Measurements from ENCODE around the gene STAT2.
"Not testable (repeated sequence)": the region's sequence is repeated elsewhere in the genome, so short reads cannot be mapped to it uniquely, and the experiment has no call there.

The STAT2 gene

DNA sequence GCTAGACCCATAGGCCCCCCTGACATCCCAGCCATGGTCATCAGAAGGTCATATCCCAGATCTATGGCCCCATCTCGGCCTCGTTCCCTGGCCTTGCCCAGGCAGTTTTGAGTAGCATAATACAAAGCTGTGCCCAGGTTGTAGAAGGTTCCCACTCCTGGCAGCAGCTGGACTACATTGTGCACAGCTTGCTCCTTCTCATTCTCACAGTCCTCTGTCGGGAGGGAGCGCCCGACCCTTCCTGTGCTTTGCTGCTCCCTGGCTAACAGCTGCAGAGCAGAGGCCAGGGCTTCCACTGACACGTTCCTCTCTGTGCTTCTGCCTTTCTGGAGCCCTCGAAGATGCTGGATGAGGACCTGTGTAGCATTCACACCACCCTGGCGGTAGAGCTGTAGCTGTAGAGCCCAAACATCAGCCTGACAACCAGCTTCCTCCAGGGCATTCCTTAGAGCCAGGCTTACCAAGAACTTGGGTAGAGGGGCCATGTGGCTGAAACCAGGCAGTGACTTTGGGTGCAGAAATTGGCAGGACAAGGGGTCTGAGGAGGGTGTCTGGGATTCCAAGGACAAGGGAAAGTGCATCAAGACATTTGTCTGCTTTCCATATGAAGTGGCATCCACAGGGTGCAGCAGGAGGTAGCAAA, 1.7 kb upstream of the STAT2 start:
- no peak for DNase-seq (ENCODE audit: low spot score)

DNA sequence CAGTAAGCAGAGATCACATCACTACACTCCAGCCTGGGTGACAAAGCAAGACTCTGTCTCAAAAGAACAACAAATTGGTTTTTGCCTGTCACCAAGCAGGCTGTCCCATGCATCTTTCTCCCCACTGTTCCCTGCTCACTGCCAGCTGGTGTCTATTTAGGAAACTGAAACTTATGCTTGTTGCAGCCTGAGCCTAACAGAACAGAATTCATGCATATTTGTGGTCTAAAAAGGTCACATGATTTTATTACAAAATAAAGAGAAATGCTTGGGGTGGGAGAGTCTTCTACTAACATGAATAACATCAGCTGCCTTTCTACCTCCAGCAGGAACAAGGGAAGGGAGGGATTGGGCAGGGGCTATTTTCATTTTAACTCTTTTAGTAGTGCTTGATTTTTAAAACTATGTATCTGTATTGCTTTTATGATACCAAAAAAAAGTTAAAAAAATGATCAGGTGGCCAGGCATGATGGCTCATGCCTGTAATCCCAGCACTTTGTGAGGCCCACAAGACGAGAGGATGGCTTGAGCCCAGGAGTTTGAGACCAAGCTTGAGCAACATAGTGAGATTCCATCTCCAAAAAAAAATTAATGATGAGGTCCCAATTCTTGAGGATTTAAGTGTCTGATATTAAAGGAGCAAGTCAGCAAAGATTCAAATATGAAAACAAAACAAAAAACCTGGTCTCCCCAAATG, 923 bp downstream of the STAT2 start:
- DNase-seq (ENCODE audit: low spot score) = no peak

- no peak for DNase-seq (ENCODE audit: low spot score)
Observed at GRCh38 chr12:56351325-56351724, 8.6 kb downstream of the STAT2 start.

- no peak for DNase-seq (ENCODE audit: low spot score)
Observed at GRCh38 chr12:56350662-56351061, 9.2 kb downstream of the STAT2 start.

- no peak for DNase-seq (ENCODE audit: low spot score)
Observed at GRCh38 chr12:56348776-56349175, 11.1 kb downstream of the STAT2 start.

DNA sequence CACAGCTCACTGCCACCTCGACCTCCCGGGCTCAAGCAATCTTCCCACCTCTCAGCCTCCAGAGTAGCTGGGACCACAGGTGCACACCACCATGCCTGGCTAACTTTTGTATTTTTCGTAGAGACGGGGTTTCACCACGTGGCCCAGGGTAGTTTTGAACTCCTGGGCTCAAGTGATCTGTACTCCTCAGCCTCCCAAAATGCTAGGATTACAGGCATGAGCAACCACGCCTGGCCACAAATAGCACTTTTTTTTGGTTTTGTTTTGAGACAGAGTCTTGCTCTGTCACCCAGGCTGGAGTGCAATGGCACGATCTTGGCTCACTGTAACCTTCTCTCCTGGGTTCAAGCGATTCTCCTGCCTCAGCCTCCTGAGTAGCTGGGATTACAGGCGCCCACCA, 12.7 kb downstream of the STAT2 start:
- not testable (repeated sequence) for DNase-seq (ENCODE audit: low spot score)

DNA sequence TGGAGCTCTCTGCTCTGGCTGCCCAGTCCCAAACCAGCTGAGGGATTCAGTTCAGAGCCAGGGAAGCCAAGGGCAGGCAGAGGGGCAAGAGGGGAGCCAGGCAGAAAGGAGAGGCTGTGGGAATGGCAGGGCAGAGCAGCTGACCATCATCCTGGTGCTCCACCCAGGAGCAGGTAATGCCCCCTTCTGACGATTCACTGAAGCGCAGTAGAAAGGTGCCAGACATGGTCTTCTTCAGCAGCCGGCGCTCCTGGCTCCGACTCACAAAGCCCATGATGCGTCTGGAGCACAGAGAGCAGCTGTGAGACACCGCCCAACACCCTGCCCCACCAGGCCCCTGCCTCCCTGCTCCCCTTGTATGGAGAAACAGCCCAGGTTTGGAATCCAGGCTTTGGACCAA, 13.2 kb downstream of the STAT2 start:
- no peak for DNase-seq (ENCODE audit: low spot score)

DNA sequence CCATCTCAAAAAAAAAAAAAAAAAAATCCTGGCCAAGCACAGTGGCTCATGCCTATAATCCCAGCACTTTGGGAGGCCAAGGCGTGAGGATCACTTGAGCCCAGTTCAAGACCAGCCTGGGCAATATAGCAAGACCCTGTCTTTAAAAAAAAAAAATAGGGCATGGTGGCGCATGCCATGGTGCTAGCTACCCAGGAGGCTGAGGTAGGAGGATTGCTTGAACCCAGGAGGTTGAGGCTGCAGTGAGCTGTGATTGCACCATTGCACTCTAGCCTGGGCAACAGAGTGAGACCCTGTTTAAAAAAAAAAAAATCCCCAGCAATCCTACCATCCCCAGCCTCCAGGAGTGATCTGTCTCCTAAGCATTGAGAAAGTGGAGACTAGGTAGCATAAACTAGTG, 17.6 kb downstream of the STAT2 start:
- DNase-seq (ENCODE audit: low spot score) = not testable (repeated sequence)

DNA sequence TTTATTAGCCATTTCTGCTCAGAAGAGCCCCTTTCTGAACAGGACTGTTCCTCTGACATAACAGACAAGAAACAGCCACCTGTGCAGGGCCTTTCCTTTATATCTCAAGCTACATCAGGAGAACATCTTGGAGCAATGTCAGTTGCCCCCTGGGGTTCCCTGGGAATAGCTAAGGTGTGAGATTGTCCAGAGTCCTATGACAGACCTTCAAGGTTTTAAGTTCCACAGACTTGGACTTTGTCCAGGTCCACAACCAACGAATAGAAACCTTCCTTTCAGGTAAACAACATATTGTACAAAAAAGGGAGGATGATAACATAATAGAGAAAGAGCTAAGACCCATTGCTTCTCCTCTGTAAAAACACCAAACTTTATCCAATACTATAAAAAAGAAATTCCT, 18.3 kb downstream of the STAT2 start:
- DNase-seq (ENCODE audit: low spot score) = no peak

DNA sequence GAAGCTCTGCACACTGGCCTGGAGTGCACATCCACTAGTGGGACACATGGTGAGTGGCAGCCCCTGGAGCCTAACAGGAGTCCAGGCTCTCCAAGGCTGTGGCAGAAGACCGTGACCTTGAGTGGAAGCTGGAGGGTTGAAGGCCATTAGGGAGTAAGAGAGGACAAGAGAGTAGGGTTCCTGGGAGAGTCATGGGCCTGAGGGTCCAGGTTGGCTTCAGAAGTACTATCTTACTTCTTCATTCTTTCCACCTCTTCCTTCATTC, 20.8 kb downstream of the STAT2 start:
- DNase-seq (ENCODE audit: low spot score) = no peak

DNA sequence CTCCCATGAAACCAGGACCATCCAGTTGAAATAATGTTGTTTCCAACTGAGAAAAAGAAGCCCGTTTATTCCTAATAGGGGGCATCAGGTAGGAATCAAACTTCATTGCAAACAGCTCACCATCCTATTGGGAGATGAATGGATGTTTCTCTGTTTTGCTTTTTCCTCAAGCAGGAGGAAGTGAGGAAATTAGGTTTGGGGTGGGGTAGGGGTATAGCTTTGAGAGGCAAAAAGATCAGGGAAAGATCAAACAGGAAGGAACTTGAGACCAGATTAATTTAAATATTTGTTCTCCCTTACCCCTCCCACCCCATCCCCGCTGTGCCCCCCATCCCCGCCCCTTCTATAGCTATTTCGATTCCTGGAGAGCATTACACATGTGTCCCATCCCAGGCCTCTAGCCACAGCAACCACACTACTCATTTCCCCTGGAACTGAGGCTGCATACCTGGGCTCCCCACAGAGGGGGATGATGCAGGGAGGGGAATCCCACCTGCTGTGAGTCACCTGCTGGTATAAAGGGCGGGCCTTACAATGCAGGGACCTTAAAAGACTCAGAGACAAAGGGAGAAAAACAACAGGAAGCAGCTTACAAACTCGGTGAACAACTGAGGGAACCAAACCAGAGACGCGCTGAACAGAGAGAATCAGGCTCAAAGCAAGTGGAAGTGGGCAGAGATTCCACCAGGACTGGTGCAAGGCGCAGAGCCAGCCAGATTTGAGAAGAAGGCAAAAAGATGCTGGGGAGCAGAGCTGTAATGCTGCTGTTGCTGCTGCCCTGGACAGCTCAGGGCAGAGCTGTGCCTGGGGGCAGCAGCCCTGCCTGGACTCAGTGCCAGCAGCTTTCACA, 21.4 kb downstream of the STAT2 start, which contains the start of gene IL23A:
TSS of gene IL23A (plus strand) at position 577 of the 850 bp plus-strand sequence. CDS start at position 738, 161 bp downstream.
- no peak for DNase-seq (ENCODE audit: low spot score)

- no peak for DNase-seq (ENCODE audit: low spot score)
Observed at GRCh38 chr12:56337753-56338251, 22.1 kb downstream of the STAT2 start.

DNA sequence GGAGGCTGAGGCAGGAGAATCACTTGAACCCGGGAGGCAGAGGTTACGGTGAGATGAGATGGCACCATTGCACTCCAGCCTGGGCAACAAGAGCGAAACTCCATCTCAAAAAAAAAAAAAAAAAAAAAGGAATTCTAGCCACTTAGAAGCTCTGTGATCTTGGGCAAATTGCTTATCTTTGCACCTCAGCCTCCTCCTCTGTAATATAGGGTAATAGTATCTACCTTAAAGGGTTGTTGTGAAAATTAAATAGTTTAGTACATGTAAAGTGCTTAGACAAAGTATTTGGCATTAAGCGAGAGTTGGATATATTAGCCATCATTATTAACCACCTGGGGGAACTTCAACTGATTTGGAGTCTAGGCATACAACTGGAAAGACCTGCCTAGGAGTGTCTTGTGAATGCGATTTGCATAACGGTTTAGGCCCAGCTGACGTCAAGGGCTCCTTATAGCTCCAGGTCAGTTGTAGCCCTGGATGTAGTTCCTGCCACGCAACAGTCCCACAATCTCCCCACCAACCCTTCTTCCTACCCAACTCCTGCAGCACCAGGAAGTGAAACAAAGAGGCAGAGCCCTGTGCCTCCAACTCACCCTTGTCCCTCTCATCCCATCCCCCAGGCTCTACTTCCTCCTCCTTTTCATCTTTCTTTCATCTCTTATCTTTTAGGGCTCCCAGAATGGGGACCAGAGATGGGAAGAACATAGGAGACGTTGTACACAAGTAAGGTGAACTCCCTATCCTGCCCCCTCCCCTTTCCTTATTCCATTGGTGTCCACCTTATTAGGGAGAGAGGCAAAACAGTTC, 23.3 kb downstream of the STAT2 start:
- no peak for DNase-seq (ENCODE audit: low spot score)

- DNase-seq (ENCODE audit: low spot score) = not testable (repeated sequence)
Observed at GRCh38 chr12:56335527-56335926, 24.4 kb downstream of the STAT2 start.

DNA sequence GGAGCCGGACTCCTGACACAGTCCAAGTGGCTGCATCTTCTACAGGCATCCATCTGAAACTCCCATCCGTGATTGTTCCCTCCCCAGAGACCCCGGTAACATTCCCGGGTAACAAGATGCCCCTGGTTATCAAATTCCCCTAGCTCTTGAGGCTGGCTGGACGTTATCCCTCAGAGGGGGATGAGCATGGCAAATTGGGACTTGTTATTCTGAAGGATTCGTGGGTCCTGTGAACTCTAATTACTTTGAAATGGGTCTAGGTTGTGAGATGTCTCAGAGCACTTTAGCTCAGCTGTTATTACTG, 25.5 kb downstream of the STAT2 start:
- no peak for DNase-seq (ENCODE audit: low spot score)

DNA sequence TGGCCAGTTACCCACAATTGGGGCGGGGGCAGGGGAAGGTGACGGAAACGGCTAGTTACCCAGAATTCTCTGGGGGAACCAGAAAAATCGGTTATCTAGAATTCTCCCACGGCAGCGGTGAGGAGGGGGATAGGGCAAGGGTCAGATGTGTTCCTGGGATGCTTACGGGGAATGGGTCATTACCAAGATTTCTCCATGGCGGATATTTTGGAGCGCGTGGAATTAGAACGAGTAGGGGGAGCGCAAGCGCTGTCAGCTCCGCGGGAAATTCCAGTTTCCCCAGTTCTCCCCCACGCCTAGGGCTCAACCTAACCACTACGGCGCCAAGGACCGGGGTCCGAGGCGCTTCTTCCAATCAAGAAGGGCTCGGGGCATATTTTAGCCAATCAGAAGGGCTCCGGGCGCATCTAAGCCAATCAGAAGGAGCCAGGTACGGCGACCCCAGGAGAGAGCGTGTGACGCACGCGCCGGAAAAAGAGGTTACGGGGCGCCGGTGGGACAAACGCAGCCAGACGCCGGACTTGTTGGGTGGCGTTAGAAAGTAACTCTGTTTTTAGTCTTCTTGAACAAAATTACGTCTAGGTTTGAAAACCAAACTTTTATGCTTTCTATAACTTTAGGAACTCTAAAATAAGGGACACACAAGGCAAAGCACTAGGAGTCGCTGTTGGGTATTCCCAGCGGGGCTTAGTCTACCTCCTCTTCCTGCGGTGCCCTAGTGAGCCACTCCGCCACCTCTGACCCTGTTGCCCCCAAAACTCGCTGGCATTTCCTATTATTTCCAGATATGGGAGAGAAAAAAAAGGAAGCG, 26.0 kb downstream of the STAT2 start, which contains the start of gene PAN2:
TSS of gene PAN2 (minus strand) at position 322 of the 811 bp plus-strand sequence. CDS start 906 bp downstream, outside the sequence.
- peak; percentile 93 for DNase-seq (ENCODE audit: low spot score)

GRCh38 chr12:56333197-56333678, 26.7 kb downstream of the STAT2 start:
- DNase-seq (ENCODE audit: low spot score) = no peak

DNA sequence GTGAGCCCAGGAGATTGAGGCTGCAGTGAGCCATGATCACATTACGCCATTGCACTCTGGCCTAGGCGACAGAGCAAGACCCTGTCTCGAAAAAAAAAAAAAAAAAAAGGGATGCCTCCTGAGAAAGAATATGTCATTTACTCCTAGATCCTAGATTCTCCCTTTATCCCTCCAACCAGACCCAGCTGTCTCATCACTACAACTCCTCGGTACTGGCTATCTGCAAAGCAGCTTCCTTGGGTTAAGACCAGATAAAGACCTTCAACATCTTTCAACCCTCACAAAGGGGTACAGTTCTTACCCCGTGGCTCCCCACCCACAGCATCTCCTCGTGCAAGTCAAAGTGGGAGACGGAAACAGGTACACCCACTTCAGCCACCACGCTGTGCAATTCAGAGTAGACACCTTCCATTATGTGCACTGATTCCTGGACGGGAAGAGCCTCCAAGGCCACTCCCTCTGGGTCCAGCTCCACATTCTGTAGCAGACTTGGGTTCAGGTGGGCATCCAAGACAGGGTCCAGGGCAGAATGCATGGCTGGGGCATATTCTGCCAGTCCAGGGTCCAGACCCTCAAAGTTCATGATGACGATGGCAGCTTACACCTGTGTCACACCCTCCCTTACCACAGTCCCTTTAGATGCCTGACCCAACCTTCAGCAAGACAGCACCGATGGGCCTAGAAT, 27.3 kb downstream of the STAT2 start:
- no peak for DNase-seq (ENCODE audit: low spot score)

- no peak for DNase-seq (ENCODE audit: low spot score)
Observed at GRCh38 chr12:56330936-56331490, 28.9 kb downstream of the STAT2 start.

DNA sequence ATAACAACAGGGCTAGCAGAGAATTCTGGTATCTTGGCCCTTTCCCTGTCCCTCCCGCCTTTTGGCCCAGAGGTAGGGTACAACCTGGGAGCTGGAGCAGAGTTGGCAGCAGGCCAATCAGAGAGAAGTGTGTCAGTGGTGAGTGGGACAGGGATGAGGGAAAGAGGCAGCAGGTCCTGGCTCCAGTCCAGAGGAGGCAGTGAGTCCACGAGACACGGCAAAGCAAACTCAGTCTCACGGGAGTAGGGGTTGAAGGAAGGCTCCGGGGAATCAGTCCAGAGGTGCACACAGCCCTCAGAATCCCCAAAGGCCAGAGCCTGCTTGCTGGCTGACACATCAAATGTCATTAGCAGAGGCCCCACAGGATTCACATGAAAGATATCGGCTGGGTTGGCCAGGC, 33.4 kb downstream of the STAT2 start:
- DNase-seq (ENCODE audit: low spot score) = no peak
